GM21825 (cell line): ENCODE results near the gene HIBADH.
"Not testable (repeated sequence)": the region's sequence is repeated elsewhere in the genome, so short reads cannot be mapped to it uniquely, and the experiment has no call there.

Experiments
- ATAC-seq: cut with Tn5 transposase; IDR thresholded peaks from one replicate; pipeline ENCODE4 v1.9.1; 2021; ENCODE audit warnings: mild to moderate bottlenecking, moderate library complexity; ENCODE audit not compliant: unreplicated experiment

HIBADH gene

DNA sequence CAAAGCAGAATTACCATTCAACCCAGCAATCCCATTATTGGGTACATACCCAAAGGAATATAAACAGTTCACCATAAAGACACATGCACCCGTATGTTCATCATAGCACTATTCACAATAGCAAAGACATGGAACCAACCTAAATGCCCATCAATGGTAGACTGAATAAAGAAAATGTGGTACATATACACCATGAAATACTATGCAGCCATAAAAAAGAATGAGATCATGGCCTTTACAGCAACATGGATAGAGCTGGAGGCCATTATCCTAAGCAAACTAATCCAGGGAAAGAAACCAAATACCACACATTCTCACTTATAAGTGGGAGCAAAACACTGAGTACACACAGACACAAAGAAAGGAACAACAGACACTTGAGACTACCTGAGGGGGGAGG, 23.6 kb downstream of the HIBADH start:
- not testable (repeated sequence) for ATAC-seq

DNA sequence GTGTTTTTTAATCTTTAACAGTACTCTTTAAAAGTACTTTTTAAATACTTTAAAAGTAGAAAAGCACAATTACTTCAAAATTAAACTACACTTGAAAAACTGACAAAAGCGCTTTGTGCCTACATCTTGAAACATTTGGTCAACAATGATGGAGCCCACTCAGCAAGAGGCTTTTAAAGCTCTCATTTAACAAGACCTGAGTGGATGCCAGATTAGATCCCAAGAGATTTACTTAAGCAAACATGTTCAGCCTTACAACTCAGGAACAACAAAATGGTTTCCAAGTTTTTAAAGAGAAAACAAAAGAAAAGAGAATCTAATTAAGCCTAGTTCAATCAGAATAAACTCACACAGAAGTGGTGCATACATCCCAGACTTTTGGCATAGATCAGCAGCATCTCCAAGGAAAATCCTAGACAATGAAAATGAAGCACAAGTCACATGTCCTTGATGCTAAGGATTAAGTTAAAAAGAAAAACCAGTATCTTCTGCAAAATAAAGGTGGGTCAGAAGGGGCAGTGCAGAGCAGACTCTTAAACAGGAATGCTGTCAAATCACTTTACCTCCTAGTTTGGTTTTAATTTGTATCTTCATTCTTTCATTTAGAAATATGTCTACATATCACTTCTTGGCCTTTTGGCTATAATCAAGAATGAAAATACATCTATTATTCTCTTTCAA, 26.2 kb downstream of the HIBADH start:
- no peak for ATAC-seq

GRCh38 chr7:27635728-27636127, 27.0 kb downstream of the HIBADH start:
- no peak for ATAC-seq

GRCh38 chr7:27634671-27635493, 27.8 kb downstream of the HIBADH start:
- no peak for ATAC-seq

- ATAC-seq: no peak
Observed at GRCh38 chr7:27633062-27633461, 29.6 kb downstream of the HIBADH start.

DNA sequence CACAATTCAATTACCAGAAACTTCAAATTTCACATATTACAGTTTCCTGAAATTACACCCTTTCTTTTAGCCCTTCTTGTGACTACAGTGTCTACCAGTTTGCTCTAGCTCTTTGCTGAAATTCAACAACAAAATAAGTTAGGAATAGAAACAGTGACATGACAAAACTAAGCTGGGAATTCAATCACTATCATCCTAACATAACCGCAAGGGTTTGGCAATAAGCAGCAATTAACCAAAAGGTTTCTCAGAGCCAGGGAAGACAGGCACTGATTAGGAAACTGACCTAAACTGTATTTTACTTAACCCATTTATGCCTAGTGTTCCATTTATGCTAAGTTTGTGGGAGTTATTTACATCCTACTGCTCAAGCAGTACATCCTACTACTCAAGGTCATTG, 31.3 kb downstream of the HIBADH start:
- no peak for ATAC-seq

GRCh38 chr7:27627146-27627545, 35.5 kb downstream of the HIBADH start:
- ATAC-seq: no peak

- ATAC-seq: no peak
Observed at GRCh38 chr7:27619492-27619891, 43.2 kb downstream of the HIBADH start.

- ATAC-seq: no peak
Observed at GRCh38 chr7:27617651-27618381, 44.9 kb downstream of the HIBADH start.

GRCh38 chr7:27616914-27617548, 45.7 kb downstream of the HIBADH start:
- no peak for ATAC-seq

GRCh38 chr7:27616186-27616491, 46.5 kb downstream of the HIBADH start:
- ATAC-seq: no peak

- no peak for ATAC-seq
Observed at GRCh38 chr7:27615420-27616185, 47.1 kb downstream of the HIBADH start.

DNA sequence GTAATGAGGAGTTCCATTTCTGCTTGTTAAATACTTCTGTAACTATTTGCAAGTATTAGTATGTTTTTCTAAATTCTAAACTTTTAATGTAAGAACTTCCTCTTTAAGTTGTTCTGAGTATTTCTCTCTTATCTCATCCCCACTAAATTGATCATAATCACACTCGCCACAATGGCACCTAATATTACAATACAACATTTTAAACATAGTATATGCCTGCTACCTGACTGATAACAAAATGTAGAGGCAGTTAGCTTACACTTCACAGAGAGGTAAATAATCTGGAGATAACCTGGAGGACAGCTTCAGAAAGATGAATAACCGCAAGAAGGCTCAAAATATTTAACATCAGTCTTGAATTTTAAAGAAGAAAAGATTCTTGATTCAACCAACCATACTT, 48.6 kb downstream of the HIBADH start:
- ATAC-seq: no peak

- ATAC-seq: no peak
Observed at GRCh38 chr7:27611059-27611458, 51.6 kb downstream of the HIBADH start.

- no peak for ATAC-seq
Observed at GRCh38 chr7:27608776-27609495, 53.7 kb downstream of the HIBADH start.

- ATAC-seq: no peak
Observed at GRCh38 chr7:27607210-27607606, 55.5 kb downstream of the HIBADH start.

- ATAC-seq: no peak
Observed at GRCh38 chr7:27606270-27607209, 56.1 kb downstream of the HIBADH start.

- ATAC-seq: no peak
Observed at GRCh38 chr7:27605689-27606269, 56.9 kb downstream of the HIBADH start.

- ATAC-seq: no peak
Observed at GRCh38 chr7:27605283-27605682, 57.4 kb downstream of the HIBADH start.
